Medulla oblongata (tissue), 1 donor: Measurements from ENCODE around the gene PPCS.

Experiments
- DNase-seq: peaks from one replicate; pipeline ENCODE4 v3.0.0-alpha.2; 2015; ENCODE audit errors: extremely low spot score

The PPCS gene

GRCh38 chr1:42456010-42456753 is at the start of gene PPCS, which contains the start of gene ZMYND12:
PPCS (plus strand) TSS chr1:42456543; CDS start chr1:42456566, 23 bp downstream.
ZMYND12 (minus strand) TSS chr1:42456022; CDS start chr1:42455997, 25 bp downstream.
- DNase-seq: peak; percentile 92

DNA sequence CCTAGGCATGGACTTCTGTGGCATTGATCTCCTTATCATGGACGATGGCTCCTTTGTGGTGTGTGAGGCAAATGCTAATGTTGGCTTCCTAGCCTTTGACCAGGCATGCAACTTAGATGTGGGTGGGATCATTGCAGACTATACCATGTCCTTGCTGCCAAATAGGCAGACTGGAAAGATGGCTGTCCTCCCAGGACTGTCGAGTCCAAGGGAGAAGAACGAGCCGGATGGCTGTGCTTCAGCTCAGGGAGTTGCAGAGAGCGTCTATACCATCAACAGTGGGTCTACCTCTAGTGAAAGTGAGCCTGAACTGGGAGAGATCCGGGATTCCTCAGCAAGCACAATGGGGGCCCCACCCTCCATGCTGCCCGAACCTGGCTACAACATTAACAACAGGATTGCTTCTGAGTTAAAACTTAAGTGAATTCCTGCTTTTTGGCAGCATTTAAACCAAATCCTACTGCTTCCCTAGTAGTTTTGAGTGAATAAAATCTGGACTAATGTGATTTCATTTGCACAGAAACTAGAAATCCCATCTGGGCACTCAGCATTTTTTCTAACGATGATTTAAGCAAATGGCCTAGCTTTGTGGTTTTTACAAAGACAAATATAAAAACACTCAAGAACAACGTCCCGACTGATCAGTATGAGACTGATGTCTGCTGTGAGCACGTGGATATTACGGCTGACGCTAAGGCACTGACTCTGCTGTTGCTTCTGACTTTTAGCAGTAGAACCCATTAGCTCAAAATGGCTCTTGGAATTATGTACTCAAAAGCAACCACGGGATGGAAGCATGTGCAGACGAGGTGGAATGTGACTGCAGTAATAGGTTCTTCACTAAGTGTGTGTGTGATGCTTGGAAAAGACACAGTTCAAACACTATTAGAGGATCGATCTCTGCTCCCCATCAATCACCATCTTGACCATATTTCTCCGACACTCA is 41.5 kb upstream of the PPCS start:
- no peak for DNase-seq

DNA sequence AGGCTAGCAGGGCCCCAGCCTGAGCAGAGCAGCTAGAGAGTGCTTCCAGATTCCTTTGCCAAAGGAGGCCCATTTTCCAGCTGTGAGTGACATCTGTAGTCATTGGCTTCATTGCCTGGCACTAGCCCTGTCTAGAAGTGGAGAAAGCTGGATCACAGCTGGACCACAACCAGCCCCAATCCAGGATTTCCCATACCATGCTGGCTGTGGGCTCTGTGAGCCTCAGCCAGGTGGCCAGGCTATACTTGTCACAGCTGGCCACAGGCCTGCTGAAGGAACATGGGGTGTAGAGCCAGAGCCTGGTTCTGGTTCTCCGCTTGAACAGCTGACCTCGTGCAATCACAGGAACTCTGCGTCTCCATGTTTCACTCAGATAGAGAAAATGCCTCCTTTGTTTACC is 39.2 kb upstream of the PPCS start:
- DNase-seq: no peak

GRCh38 chr1:42418516-42418915 is 37.8 kb upstream of the PPCS start:
- no peak for DNase-seq

DNA sequence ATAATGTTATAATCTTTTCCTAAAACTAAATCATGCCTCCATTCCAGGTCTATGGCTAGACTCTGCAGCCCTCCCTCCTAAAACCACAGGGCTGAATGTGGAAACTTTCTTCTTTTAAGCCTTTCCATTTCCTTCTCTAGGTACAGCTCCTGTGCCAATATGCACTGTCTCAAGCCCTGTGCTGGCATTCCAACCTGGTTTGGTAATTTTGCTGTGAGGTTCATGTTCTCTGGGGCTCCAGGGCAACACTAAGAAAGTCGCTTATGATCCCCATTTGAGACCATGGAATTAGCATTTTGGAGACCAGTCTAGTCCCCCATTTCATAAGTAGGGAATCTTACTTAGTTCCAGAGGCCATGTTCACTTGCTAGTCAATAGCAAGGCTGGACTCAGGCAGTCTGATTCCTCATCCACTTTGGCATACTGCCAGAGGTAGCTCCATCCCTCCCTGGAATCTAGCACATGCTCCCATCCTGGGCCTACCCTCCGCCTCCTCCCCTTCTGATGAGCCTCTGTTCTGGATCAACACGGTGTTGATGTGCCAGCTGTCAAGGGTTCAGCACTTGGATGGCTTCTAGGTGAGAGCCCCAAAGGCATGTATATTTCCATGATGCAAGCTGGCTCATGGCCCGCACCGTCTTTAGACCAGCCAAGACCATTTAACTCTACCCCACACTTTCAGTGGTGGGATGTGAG is 37.1 kb upstream of the PPCS start:
- DNase-seq: peak; percentile 2

GRCh38 chr1:42420121-42420520 is 36.2 kb upstream of the PPCS start:
- no peak for DNase-seq

DNA sequence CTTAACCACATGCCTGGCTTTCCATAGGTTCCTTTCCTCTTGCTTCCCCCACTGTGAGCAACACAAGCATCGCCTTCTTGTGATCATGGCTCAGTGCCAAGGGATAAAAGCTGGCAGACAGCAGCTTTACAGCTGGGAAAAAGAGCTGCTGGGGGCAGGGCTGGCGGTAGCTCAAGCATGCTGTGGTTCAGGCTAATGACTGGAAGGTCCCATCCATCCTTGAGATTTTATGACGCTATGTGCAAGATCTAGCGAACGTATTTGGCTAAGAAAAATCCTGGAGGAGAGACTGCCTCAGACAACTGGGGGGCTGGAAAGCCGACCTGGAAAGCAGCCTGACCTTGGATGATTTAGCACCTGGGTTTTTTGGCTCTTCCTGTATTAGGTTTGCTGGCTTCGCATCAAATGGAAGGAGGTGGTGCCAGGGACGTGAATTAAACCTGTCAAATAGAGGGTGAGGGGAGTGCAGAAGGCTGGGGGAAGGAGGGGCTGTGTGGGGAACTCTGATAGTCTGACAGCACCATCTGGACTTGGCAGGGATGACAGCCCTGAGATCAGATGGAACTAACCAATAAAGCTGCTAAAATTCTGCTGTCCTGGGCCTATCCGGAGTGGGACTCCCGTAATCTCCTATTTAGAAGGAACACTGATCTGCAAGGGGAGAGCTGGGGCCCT is 35.3 kb upstream of the PPCS start:
- DNase-seq: peak; percentile 76

DNA sequence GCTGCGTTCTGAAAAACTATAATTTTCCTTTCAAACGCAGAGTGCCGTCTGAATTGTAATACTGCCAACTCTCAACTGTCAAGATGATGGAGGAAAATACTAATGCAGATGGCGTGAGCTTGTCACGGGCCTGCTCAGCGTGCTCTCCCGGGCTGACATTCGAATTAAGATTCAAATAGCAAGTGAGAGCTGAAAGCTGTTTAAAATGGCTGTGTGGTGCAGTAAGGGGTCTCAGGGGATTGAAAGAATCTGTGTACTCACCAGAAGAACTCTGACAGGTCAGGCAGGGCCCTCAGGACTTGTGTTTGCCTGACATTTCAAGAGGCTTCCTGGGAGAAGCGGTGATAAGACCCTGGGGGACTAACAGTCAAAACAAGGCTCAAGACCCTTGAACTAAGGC is 33.6 kb upstream of the PPCS start:
- no peak for DNase-seq

- DNase-seq: no peak
These were observed 32.7 kb upstream of the PPCS start for GRCh38 chr1:42423681-42424080.

DNA sequence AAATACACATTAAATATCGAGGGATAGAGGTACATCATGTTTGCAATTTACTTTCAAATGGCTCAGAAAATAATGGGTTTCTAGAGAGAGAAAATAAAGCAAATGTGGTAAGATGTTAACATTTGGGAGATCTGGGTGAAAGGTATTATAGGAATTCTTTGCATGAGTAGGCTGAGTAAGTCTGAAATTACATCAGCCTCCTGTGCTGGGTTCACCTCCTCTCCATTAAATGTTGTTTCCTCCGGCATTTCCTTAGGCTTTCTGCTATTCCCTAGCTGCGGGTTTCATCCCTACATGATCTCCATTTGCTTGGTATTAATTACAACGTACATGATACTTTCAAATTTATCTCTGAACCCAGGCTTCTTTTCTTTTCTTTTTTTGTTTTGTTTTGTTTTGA is 32.1 kb upstream of the PPCS start:
- no peak for DNase-seq

DNA sequence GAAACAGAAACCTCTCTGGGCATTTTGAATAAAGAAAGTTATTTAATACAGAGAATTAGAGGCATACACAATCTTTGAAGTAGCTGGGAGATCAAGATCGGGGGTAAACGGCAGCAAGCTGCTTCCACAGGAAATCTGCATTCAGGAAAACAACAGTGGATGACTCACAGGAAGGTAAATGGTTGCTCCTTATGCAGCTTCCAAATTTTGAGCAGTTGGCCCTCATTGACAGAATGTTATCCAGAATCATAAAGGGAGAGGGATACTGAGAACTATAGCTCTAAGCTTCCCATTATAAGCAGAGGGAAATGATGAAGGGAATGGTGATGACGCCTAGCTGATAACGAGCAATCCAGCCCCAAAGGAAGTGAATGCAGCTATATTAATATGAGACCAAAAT is 29.1 kb upstream of the PPCS start:
- DNase-seq: no peak

GRCh38 chr1:42429603-42430002 is 26.7 kb upstream of the PPCS start:
- DNase-seq: no peak

DNA sequence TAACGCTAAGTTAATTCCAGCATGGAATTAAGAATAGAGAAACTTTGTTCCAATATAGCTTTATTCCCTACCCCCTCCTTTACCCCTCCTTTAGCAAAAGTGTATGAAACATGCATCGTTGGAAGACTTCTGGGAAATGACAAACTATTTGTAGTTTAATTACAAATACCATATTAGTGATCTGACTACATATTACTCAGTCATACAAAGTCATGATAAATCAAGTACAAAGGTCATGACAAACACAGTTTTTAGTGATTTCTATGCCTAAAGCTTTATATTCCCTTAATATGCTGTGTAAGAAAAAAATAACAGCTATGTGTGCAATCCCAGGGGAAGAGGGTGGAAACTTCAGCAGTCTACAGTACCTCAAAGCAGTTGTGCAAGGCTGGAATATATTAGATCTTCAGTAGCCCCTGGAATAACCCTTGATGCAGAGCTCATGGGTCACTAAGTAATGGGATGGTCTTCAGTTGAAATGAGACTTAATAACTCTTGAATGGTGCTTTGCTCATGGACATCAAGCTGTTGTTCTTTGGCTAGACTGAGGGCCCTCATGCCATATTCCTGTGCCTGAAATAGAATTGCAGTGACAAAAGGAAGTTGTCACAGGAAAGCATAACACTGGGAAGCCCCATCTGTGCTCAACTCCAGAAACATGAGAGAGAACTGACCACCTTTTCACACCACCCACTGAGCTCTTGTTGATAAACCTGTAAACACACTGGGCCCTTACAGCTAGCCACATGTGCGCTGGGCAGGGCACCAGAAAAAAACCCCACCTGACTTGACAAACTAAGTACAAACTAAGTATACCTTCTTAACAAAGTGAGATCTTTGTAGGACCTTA is 25.8 kb upstream of the PPCS start:
- no peak for DNase-seq

GRCh38 chr1:42431514-42431913 is 24.8 kb upstream of the PPCS start:
- no peak for DNase-seq

- DNase-seq: no peak
These were observed 23.6 kb upstream of the PPCS start for GRCh38 chr1:42432714-42433113.

DNA sequence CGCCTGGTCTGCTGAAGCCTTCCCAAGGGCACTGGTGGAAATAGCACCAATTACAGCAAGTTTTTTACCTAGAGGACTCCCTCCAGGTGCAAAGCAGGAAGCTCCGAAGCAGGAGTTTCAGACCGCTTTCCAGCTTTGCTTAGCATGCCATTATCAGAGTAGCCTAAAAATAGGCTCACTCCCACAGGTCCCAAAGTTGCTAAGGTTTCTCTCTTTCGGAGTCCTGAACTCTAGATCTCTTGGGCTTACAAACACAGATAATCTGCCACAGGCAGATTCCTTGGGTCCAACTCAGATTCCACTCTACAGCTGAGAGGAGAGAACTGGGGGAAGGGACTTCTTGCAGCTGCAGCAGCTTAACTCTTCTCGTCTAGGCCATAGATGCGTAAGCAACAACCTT is 23.0 kb upstream of the PPCS start:
- DNase-seq: no peak

DNA sequence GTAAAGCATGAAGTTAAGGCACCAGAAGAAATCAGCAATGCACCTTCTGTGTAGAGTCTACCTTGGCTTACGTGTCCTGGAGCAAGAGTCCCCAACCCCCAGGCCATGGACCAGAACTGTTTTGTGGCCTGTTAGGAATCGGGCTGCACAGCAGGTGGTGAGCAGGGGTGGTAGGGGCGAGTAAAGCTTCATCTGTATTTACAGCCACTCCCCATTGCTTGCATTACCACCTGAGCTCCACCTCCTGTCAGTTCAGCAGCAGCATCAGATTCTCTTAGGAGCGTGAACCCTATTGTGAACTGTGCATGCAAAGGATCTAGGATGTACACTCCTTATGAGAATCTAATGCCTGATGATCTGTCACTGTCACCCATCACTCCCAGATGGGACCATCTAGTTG is 22.0 kb upstream of the PPCS start:
- no peak for DNase-seq

DNA sequence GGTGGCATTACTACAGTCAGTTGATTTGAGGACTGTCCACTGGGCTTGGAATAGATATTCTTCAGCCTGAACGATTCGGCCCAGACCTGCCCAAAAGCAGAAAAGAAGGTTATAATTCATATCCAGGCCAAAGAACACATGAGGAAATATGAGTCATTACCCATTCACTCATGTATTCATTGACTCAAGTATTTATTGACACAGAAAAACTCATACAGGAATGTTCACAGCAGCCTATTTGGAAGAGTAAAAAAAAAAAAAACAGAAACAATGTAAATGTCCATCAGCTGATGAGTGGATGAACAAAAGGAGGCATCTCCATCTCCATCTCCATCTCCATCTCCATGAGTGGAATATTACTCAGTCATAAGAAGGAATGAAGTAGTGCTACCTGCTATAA is 16.4 kb upstream of the PPCS start:
- DNase-seq: no peak

GRCh38 chr1:42442662-42443061 is 13.7 kb upstream of the PPCS start:
- peak; percentile 27 for DNase-seq

GRCh38 chr1:42449256-42449655 is 7.1 kb upstream of the PPCS start:
- DNase-seq: no peak

DNA sequence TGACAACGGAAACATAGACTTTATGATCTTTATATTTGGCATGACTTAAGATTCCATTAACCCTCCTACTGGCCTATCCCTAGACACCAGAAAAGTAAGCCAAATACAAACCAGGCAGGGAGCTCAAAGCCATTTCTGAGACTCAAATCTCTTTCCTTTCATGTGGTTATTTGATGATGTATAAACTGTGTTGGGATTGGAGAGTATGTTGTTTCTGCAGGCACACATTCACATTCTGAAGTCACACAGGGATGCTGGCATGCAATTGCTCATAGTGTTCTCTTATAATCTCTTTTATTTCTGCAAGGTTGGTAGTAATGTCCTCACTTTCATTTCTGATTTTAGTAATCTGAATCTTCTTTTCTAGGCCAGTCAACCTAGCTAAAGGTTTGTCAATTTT is 6.3 kb upstream of the PPCS start:
- DNase-seq: no peak
